GM23338 (cell line): ENCODE measurements around the gene SMC5.

Experiments
- CREB1 ChIP-seq: fragments of 250-450 bp; sonication (Bioruptor Pico); IDR thresholded peaks from 2 replicates; pipeline ENCODE4 v1.5.0; 2020; ENCODE audit warnings: low read depth, mild to moderate bottlenecking, moderate library complexity
- CTCF ChIP-seq, 2 experiments: fragments of 200-600 bp in 1 of 2; sonication (generic) in 1 of 2; conservative IDR thresholded peaks; 2 replicates each; pipeline versions ENCODE4 v1.5.1 to v1.6.1; 2016 to 2017; ENCODE audit warnings: antibody characterized with exemption in 2 of 2, low read depth in 2 of 2, mild to moderate bottlenecking in 2 of 2, moderate library complexity in 1 of 2
- ETS1 ChIP-seq: IDR thresholded peaks from 2 replicates; pipeline ENCODE4 v1.6.1; 2016; ENCODE audit warnings: antibody characterized with exemption
- EZH2 ChIP-seq: fragments of 200-600 bp; sonication (generic); IDR thresholded peaks from one replicate; pipeline ENCODE4 v1.8.0; 2017; ENCODE audit warnings: antibody characterized with exemption, mild to moderate bottlenecking, low read depth; ENCODE audit not compliant: unreplicated experiment
- EZH2phosphoT487 ChIP-seq: fragments of 200-600 bp; sonication (generic); IDR thresholded peaks from one replicate; pipeline ENCODE4 v1.8.1; 2018; ENCODE audit warnings: antibody characterized with exemption; ENCODE audit not compliant: unreplicated experiment
- JUNB ChIP-seq: IDR thresholded peaks from one replicate; pipeline ENCODE4 v1.6.1; 2016; ENCODE audit warnings: antibody characterized with exemption; ENCODE audit not compliant: unreplicated experiment
- NANOG ChIP-seq: IDR thresholded peaks from 2 replicates; pipeline ENCODE4 v1.6.1; 2016; ENCODE audit warnings: antibody characterized with exemption, borderline replicate concordance
- POLR2AphosphoS5 ChIP-seq: IDR thresholded peaks from 2 replicates; pipeline ENCODE4 v1.6.1; 2016; ENCODE audit warnings: antibody characterized with exemption, low read depth
- REST ChIP-seq: IDR thresholded peaks from one replicate; pipeline ENCODE4 v1.6.1; 2018; ENCODE audit warnings: antibody characterized with exemption; ENCODE audit not compliant: unreplicated experiment
- STAT1 ChIP-seq: IDR thresholded peaks from one replicate; pipeline ENCODE4 v1.6.1; 2016; ENCODE audit warnings: antibody characterized with exemption; ENCODE audit not compliant: unreplicated experiment
- ZNF114 ChIP-seq: fragments of 250-450 bp; sonication (Bioruptor Pico); IDR thresholded peaks from 2 replicates; pipeline ENCODE4 v1.5.0; 2020; ENCODE audit warnings: mild to moderate bottlenecking, moderate library complexity
- ZNF331 ChIP-seq: fragments of 250-450 bp; sonication (Bioruptor Pico); IDR thresholded peaks from 2 replicates; pipeline ENCODE4 v1.5.0; 2020; ENCODE audit warnings: low read depth, mild to moderate bottlenecking, moderate library complexity
- ZNF462 ChIP-seq: fragments of 250-450 bp; sonication (Bioruptor Pico); IDR thresholded peaks from 2 replicates; pipeline ENCODE4 v1.5.0; 2020; ENCODE audit warnings: mild to moderate bottlenecking, moderate library complexity

GRCh38 chr9:70404261-70404660, 145.5 kb downstream of the SMC5 start:
- TF ChIP-seq ZNF331 (CRISPR knock-in tag) (no peak), CREB1 (CRISPR knock-in tag) (no peak), EZH2phosphoT487 (no peak), JUNB (no peak), EZH2 (no peak), CTCF (conservative IDR thresholded peaks at IDR 0.05; ENCODE audit: low read depth in 2 of 2) (no peak), POLR2AphosphoS5 (no peak), REST (no peak), ETS1 (no peak), ZNF114 (no peak), STAT1 (no peak), NANOG (no peak), ZNF462 (CRISPR knock-in tag) (no peak)
